Neutrophil (primary cell): ENCODE measurements around the gene CAVIN1.

ENCODE experiments used
- H3K27ac ChIP-seq: fragments of 200-600 bp; sonication (generic); 2 replicates; pipeline ENCODE4 v1.5.1; 2016; ENCODE audit warnings: mild to moderate bottlenecking, moderate library complexity
- H3K27me3 ChIP-seq: fragments of 200-600 bp; sonication (generic); 2 replicates; pipeline ENCODE4 v1.6.0; 2016; ENCODE audit warnings: mild to moderate bottlenecking
- H3K36me3 ChIP-seq: fragments of 200-600 bp; sonication (generic); 2 replicates; pipeline ENCODE4 v1.5.1; 2017
- H3K4me1 ChIP-seq, 2 experiments: fragments of 200-600 bp in 1 of 2; sonication (generic) in 1 of 2; 1 replicate in 1 of 2; 2 replicates in 1 of 2; pipeline versions ENCODE4 v1.5.1 to v1.6.1; 2013 to 2016; ENCODE audit warnings: low read depth in 1 of 2, low read length in 1 of 2, mild to moderate bottlenecking in 1 of 2, moderate library complexity in 1 of 2; ENCODE audit not compliant: control insufficient read depth in 1 of 2, insufficient read depth in 1 of 2
- H3K4me3 ChIP-seq, 2 experiments: fragments of 200-600 bp in 1 of 2; sonication (generic) in 1 of 2; 1 replicate in 1 of 2; 2 replicates in 1 of 2; pipeline ENCODE4 v1.5.1; 2013 to 2016; ENCODE audit warnings: low read depth in 1 of 2, low read length in 1 of 2, mild to moderate bottlenecking in 1 of 2, moderate library complexity in 1 of 2
- H3K9me3 ChIP-seq: fragments of 200-600 bp; sonication (generic); 2 replicates; pipeline ENCODE4 v1.5.1; 2016
- TF ChIP-seq, protein P1 (sequence below): fragments of 200-600 bp; sonication (generic); IDR thresholded peaks from 2 replicates; pipeline ENCODE4 v1.5.1; 2016; ENCODE audit warnings: antibody characterized with exemption

The CAVIN1 gene

DNA sequence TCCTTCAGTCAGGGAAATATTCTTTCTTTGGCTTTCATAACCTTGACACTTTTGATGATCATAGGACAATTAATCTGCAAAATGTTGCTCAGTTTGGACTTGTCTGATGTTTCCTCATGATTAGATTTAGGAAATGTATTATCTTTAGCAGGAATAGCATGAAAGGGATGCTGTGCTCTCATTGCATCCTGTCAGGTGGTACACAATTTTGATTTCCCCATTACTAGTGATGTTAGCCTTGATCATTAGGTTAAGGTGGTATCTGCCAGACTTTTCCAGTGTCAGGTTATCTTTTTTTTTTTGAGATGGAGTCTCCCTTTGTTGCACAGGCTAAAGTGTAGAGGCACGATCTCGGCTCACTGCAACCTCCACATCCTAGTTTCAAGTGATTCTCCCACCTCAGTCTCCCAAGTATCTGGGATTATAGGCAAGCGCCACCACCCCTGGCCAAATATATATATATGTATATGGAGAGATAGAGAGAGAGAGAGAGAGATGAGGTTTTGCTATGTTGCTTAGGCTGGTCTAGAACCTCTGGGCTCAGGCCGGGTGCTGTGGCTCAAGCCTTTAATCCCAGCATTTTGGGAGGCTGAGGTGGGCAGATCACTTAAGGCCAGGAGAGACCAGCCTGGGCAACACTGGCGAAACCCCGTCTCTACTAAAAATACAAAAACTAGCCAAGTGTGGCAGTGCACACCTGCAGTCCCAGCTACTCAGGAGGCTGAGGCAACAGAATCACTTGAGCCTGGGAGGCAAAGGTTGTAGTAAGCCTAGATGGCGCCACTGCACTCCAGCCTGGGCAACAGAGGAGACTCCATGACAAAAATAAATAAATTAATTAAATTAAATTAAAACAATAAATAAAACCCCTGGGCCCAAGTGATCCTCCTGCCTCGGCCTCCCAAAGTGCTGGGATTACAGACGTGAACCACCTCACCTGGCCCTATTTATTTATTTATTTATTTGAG lies 15.8 kb upstream of the CAVIN1 start:
- no peaks in the 10 kb centered on the region for H3K36me3 ChIP-seq
- H3K4me1 ChIP-seq = peaks cover 0 to 4% of the 10 kb centered on the region in 2 experiments
- no peaks in the 10 kb centered on the region for H3K27me3 ChIP-seq
- no peak overlapping the region for H3K27ac ChIP-seq
- H3K4me3 ChIP-seq = no peak overlapping the region
- TF ChIP-seq, protein P1, sequence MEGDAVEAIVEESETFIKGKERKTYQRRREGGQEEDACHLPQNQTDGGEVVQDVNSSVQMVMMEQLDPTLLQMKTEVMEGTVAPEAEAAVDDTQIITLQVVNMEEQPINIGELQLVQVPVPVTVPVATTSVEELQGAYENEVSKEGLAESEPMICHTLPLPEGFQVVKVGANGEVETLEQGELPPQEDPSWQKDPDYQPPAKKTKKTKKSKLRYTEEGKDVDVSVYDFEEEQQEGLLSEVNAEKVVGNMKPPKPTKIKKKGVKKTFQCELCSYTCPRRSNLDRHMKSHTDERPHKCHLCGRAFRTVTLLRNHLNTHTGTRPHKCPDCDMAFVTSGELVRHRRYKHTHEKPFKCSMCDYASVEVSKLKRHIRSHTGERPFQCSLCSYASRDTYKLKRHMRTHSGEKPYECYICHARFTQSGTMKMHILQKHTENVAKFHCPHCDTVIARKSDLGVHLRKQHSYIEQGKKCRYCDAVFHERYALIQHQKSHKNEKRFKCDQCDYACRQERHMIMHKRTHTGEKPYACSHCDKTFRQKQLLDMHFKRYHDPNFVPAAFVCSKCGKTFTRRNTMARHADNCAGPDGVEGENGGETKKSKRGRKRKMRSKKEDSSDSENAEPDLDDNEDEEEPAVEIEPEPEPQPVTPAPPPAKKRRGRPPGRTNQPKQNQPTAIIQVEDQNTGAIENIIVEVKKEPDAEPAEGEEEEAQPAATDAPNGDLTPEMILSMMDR = peak; percentile 47
- no peaks in the 10 kb centered on the region for H3K9me3 ChIP-seq

DNA sequence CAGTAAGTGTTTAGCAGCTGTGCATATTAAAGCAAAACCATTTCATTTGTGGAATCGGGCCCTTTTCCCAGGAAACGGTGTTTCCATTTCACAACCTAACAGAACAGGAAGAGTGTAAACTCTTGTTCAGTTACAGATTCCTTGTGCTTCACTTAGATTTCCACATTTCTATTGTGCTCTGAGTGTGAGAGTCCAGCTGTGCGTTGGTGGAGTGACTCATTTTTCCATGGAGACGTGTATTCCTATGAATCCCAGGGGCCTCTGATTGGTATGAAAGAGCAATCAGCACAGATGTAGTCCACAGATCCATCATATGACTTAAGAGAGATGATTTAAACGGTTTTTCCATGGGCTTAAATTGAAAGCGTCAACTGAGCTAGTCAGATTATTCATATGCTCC lies 13.3 kb upstream of the CAVIN1 start:
- H3K27ac ChIP-seq = no peak overlapping the region
- peaks cover 0 to 10% of the 10 kb centered on the region in 2 experiments for H3K4me1 ChIP-seq
- H3K4me3 ChIP-seq = no peak overlapping the region
- no peaks in the 10 kb centered on the region for H3K27me3 ChIP-seq
- TF ChIP-seq, protein P1 = no peak
- H3K9me3 ChIP-seq = no peaks in the 10 kb centered on the region
- H3K36me3 ChIP-seq = no peaks in the 10 kb centered on the region

DNA sequence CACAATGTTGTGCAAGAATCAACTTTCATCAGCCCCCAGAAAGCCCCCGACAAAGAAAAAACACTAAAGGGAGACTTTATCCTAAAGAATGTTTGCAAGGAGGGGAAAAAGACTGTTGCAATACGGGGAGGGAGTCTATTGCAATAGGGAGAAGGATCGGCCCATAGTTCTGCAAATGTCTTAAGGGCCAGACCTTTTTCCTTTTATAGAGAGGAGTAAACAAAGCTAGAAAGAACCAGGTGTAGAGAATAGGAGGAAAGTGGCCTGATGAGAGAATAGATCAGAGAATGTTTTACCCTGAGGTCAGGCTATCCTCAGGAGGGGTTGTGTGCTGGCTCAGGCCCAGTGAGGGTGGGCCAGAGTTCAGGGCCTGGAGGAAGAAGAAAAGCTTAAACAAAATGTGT lies 8.7 kb upstream of the CAVIN1 start:
- TF ChIP-seq, protein P1 = no peak
- no peaks in the 10 kb centered on the region for H3K36me3 ChIP-seq

DNA sequence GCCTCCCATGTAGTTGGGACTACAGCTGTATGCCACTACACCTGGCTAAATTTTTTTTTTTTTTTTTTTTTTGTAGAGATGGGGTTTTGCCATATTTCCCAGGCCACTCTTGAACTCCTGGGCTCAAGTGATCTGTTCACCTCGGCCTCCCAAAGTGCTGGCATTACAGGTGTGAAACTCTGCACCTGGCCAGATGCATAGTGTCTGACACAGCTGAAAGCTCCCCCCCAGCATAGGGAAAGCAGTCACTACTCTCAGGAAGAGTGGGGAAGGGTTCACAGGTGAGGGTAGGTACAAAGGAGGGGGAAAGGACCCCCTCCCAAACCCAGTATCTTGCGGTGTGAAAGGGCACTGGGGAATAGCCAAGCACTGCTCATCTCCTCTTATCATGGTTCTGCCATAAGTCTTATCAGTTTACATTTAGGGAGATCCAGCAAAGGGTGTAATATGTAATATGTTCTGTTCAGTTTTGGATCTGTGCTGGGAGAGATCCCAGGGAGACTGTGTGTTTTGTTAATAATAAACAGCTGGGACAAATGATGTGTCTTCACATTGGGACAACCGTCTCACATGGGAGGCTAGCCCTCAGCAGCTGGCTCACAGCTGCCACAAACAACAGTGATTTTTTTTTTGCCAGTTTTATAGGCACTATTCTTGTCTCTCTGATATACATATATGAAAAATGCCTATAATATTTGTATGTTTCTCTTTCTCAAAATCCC lies 6.8 kb upstream of the CAVIN1 start:
- no peak overlapping the region for H3K4me3 ChIP-seq
- TF ChIP-seq, protein P1 = no peak
- no peaks in the 10 kb centered on the region for H3K9me3 ChIP-seq
- no peak overlapping the region for H3K27ac ChIP-seq
- peaks cover 16% of the 10 kb centered on the region for H3K27me3 ChIP-seq
- peaks cover 0 to 6% of the 10 kb centered on the region in 2 experiments for H3K4me1 ChIP-seq
- no peaks in the 10 kb centered on the region for H3K36me3 ChIP-seq

More for the DNA sequence above, 8.7 kb upstream of the CAVIN1 start:
- no peak overlapping the region for H3K27ac ChIP-seq
- H3K4me1 ChIP-seq = peaks cover 0 to 10% of the 10 kb centered on the region in 2 experiments
- H3K4me3 ChIP-seq = no peak overlapping the region
- H3K9me3 ChIP-seq = no peaks in the 10 kb centered on the region
- H3K27me3 ChIP-seq = no peaks in the 10 kb centered on the region

DNA sequence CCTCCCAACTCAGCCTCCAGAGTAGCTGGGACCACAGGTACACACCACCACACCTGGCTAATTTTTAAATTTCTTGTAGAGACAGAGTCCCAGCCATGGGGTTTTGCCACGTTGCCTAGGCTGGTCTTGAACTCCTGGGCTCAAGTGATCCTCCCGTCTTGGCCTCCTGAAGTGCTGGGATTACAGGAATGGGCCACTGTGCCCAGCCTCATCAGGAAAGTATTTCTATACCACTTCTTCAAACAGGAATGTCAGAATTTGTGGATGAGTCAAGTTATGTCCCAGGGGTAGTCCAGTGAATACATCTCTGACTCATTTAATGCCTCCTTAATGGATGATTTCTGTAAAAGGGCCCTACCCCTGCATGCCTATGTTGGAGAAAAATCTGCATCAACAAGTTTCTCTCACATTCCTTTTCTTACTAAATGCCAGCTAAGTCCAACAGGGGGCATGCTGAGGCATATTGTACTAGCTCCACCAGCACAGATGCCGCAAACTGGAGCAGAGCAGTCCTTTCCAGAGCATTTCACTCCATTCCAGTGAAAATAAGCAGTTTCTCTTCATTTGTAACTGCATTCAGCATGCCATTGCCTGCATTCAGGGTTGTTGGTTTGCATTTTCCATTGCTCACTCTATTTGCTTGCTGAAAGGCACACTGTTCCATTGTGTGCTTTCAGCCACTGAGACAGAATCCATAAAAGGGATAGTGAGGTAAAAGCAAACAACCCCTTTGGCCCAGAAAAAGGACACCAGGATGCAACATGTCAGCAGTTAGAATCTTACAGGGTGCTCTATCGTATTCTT lies 5.3 kb upstream of the CAVIN1 start:
- H3K9me3 ChIP-seq = no peaks in the 10 kb centered on the region
- TF ChIP-seq, protein P1 = peak; percentile 21
- no peak overlapping the region for H3K4me3 ChIP-seq
- H3K4me1 ChIP-seq = peaks cover 2 to 7% of the 10 kb centered on the region in 2 experiments
- no peaks in the 10 kb centered on the region for H3K36me3 ChIP-seq
- H3K27me3 ChIP-seq = peaks cover 31% of the 10 kb centered on the region
- no peak overlapping the region for H3K27ac ChIP-seq
